GM21723 (cell line): ENCODE results near the gene GRIK1.

ENCODE experiments used
- ATAC-seq: cut with Tn5 transposase; IDR thresholded peaks from one replicate; pipeline ENCODE4 v1.9.1; 2021; ENCODE audit warnings: mild to moderate bottlenecking, moderate library complexity; ENCODE audit not compliant: unreplicated experiment

GRIK1 gene

GRCh38 chr21:29675451-29675850 is 264.3 kb downstream of the GRIK1 start:
- no peak for ATAC-seq

DNA sequence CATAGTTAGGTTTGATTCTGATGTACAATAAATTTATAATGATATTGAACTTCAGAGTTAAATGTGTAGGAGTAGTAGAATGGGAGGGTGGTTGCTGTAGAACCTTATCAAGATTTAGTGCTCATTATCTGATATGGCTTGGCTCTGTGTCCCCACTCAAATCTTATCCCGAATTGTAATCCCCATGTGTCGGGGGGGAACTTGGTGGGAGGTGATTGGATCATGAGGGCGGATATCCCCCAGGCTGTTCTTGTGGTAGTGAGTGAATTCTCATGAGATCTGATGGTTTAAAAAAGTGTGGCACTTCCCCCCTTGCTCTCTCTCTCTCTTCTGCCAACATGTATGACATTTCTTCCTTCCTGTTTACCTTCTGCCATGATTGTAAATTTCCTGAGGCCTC is 265.5 kb downstream of the GRIK1 start:
- no peak for ATAC-seq

DNA sequence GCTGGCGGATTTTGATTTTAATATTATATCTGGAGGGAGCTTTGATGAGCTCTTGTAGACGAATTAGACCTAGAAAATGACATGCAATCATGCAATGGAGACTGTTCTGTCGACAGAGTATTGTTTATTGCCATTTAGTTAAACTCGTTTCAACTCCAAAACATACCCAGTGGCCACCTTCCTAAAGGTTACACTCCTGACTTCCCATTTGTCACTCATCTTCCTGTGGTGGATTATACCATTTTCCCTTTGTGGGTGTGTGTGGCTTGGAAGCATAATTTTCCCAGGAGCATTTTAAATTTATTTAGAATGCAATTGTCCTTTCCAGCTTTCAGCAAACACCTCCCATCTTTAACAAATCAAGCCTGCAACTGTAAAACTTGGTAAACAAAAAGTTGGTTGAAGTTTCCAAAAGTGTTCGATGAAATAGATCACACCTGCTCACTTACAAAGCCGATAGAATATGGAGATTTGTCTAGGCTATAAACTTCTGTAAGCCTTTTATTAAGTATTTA is 266.6 kb downstream of the GRIK1 start:
- ATAC-seq = no peak

GRCh38 chr21:29671728-29672127 is 268.1 kb downstream of the GRIK1 start:
- no peak for ATAC-seq

DNA sequence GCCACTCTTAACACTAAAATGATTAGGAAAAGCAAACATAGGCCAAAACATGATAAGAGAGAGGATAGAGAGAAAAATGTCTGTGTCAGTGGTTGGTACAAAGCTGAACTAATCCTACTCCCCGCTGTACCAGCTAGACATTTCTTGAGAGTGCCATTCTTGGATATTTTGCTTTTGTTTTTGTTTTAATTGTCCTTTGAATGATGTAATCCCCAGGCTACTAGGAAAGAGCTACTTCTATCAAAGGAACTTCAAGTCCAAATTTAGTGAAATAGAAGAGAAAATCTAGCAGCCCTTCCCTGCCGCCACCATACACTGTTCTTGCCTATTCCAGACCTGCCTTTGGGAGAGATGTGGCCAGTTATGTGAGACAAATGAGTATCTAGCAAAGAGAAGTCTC is 269.6 kb downstream of the GRIK1 start:
- no peak for ATAC-seq

GRCh38 chr21:29669416-29669815 is 270.4 kb downstream of the GRIK1 start:
- ATAC-seq = no peak

DNA sequence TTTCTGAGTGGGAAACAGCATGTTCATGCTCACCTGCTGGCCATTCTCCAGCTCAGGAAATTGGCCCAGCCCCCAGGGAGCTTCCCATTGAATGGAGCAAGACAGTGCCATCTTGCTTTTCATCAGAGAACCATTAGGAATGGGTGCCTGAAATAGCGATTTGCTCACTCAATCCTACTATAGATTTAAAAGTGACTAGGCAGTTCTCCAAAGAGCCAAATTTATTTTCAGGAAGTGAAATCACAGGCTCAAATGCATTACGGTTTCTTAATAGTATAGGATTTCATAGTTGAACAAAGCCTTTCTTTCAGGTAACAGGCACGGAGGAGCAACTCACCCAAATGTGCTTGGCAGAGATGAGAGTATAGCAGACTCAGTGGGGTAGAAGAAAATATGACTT is 272.1 kb downstream of the GRIK1 start:
- ATAC-seq = no peak

GRCh38 chr21:29664615-29665014 is 275.2 kb downstream of the GRIK1 start:
- no peak for ATAC-seq

DNA sequence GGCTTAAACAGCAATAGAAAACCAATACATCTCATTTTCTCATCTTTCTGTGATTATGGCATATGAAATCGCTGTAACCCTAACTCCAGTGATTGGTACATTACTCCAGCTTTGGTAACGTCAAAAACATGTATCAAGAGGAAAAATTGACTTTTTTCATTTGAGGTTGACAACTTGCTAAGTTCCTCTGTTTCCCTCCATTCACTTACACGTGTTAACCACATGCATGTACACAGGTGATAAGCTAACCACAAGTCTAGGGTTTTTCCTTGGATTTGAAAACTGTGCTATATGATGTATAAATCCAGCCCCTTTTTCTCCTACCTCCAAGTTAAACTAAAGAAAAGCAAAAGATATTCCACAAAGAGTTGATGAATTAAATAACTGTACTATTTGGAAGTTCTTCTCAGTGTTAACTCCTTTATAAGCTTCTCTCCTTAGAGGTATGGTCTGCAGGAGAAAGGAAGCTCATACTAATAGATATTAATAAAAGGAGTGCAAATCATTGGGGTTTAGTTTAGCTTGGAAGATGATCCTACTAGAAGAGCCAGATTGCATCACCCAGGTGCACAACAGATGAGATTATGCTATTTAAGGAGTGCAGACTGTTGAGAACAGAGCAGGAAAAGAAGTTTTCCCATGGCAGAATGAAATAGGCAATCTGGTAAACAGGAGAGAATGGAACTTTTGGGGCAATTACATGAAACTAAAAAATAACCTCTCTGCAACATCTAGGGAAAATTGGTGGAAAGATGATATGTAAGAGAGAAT is 277.9 kb downstream of the GRIK1 start:
- no peak for ATAC-seq

- ATAC-seq = no peak
Measured at GRCh38 chr21:29660047-29660720, 279.6 kb downstream of the GRIK1 start.

DNA sequence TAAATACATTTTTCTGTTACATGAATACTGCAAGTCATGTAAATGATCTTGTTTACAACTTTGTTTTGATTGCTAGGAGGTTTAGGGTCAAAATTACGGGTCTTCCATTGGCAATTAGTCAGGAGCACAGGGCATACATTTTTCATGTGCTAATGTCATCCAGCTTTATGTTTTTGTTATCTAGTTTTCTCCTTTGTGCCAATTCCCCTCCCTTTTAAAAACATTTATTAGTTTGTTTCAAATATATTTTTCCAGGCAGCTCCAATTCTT is 280.9 kb downstream of the GRIK1 start:
- no peak for ATAC-seq

- no peak for ATAC-seq
Measured at GRCh38 chr21:29658177-29658933, 281.4 kb downstream of the GRIK1 start.

DNA sequence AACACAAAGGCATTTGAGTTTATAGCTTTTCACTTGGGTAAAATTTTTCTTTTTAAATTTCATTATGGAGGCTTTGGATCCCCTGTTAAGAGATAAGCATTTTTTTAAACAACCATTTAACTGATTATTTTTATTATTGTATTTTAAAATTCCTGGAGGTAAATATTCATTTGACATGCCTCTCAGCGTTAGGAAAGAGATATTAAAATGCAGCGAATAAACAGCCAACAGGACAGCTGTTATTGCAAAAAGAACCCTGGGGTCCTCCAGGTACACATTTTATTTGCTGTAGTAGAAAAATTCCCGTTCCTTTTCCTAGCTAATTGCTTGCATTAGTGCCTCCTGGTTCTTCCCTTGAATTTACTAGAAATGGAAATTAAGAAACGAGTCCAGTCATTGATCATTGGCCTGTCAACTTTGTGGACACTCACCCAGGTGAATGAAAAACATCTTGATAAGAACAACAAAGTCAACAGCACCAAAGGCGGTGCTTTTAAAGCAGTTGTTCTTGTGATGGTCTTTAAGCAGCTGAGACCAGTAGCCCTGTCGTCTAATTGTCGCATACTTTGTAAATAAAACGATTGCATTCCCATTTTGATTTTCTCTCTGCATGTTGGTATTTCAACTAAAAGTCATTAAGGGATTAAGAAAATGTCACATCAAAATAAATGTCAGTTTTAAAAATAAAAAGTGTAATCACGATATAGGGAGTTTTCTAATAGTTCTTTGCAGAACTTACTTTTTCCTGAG is 282.4 kb downstream of the GRIK1 start:
- no peak for ATAC-seq

GRCh38 chr21:29656504-29657239 is 283.1 kb downstream of the GRIK1 start:
- no peak for ATAC-seq

GRCh38 chr21:29655577-29655976 is 284.2 kb downstream of the GRIK1 start:
- ATAC-seq = no peak

- ATAC-seq = no peak
Measured at GRCh38 chr21:29654855-29655254, 284.9 kb downstream of the GRIK1 start.

DNA sequence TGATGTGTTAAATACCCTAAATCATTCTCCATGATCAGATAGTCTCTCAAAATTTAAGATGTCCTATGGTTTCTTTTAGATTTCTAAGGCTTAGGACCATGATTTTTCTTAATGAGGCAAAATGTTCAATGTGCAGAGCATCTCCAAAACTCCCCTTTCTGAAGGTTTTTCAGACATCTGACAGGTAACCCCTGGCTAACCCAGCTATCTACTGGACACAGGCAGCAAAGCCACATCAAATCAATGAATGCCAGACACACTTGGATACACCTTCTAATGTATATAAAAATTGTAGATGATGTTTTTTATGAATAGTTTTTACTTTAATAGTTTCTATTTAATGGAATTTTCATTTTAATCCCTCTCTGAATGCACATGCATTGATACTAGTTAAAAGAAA is 285.6 kb downstream of the GRIK1 start:
- no peak for ATAC-seq

GRCh38 chr21:29650523-29651022 is 289.2 kb downstream of the GRIK1 start:
- no peak for ATAC-seq

DNA sequence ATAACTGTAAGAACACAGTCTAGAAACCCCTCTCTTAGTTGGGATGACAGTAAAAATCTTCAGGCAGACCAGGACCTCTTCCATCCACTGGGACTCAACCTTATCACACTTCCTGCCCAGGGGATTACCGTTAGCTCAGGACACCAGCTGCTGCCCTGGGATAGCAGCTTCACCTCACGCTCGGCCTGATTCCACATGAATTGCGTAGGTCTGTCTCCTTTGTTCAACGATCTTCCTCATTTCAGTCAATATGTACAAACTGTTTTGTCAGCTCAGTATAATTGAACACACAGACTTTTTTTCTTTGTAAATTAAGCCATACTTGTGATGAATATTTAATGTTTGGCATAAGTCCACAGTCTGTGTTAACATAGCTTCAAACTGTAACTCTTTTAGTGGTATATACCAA is 290.4 kb downstream of the GRIK1 start:
- ATAC-seq = no peak

DNA sequence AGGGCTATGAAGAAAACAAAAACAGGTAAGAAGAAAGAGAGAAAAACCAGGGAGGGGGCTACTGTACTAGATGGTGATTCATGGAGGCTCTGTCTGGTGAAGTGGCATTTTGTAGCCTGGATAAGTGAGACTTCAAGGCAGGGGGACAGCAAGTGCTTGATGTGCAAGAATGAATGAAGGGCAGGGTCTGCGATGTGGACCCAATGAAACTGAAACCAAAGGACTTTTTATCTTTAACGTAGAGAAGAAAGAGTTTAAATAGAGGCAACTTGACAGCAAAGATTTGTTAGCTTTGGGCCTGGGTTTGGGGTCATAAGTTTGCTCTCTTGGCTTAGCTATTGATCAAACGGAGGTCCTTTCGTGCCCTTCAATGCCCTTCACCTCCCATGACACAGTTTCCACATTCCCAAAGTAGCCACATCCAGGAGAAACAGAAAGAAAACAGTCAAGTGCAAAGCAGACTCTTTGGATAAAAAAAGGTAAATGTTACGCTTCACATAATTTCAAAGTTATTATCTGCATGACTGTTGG is 291.0 kb downstream of the GRIK1 start:
- no peak for ATAC-seq
